UCSD-AML1 (cell line): ENCODE measurements around the gene ACSS3.
"Not testable (repeated sequence)": the region's sequence is repeated elsewhere in the genome, so short reads cannot be mapped to it uniquely, and the experiment has no call there.

Source experiments
- DNase-seq: peaks from one replicate; lab custom pipeline; 2025; ENCODE audit not compliant: unreplicated experiment; lab: John Stamatoyannopoulos, UW

ACSS3 gene

GRCh38 chr12:81166790-81167189, 88.9 kb downstream of the ACSS3 start:
- DNase-seq = no peak

- DNase-seq = no peak
Measured at GRCh38 chr12:81167694-81168093, 89.8 kb downstream of the ACSS3 start.

- DNase-seq = no peak
Measured at GRCh38 chr12:81168445-81168844, 90.6 kb downstream of the ACSS3 start.

- DNase-seq = no peak
Measured at GRCh38 chr12:81170072-81170471, 92.2 kb downstream of the ACSS3 start.

- no peak for DNase-seq
Measured at GRCh38 chr12:81172851-81173250, 95.0 kb downstream of the ACSS3 start.

- no peak for DNase-seq
Measured at GRCh38 chr12:81174664-81175063, 96.8 kb downstream of the ACSS3 start.

GRCh38 chr12:81176796-81177195, 98.9 kb downstream of the ACSS3 start:
- no peak for DNase-seq

- no peak for DNase-seq
Measured at GRCh38 chr12:81181691-81182090, 103.8 kb downstream of the ACSS3 start.

GRCh38 chr12:81187686-81188085, 109.8 kb downstream of the ACSS3 start:
- no peak for DNase-seq

- DNase-seq = no peak
Measured at GRCh38 chr12:81196595-81196994, 118.7 kb downstream of the ACSS3 start.

GRCh38 chr12:81200561-81200960, 122.7 kb downstream of the ACSS3 start:
- DNase-seq = not testable (repeated sequence)

GRCh38 chr12:81203671-81204204, 125.9 kb downstream of the ACSS3 start:
- DNase-seq = no peak

- no peak for DNase-seq
Measured at GRCh38 chr12:81205416-81205815, 127.5 kb downstream of the ACSS3 start.

- DNase-seq = no peak
Measured at GRCh38 chr12:81206429-81206828, 128.6 kb downstream of the ACSS3 start.

- no peak for DNase-seq
Measured at GRCh38 chr12:81207173-81207572, 129.3 kb downstream of the ACSS3 start.

- DNase-seq = no peak
Measured at GRCh38 chr12:81207664-81208063, 129.8 kb downstream of the ACSS3 start.

GRCh38 chr12:81208187-81208911, 130.5 kb downstream of the ACSS3 start:
- no peak for DNase-seq

- no peak for DNase-seq
Measured at GRCh38 chr12:81209012-81209411, 131.1 kb downstream of the ACSS3 start.

- DNase-seq = not testable (repeated sequence)
Measured at GRCh38 chr12:81209772-81210225, 131.9 kb downstream of the ACSS3 start.

- no peak for DNase-seq
Measured at GRCh38 chr12:81211306-81211705, 133.4 kb downstream of the ACSS3 start.

GRCh38 chr12:81212996-81213696, 135.3 kb downstream of the ACSS3 start:
- DNase-seq = no peak

GRCh38 chr12:81216739-81217138, 138.9 kb downstream of the ACSS3 start:
- DNase-seq = no peak
